ENCODE results near the gene ZNF430.
"Not testable (repeated sequence)": the region's sequence is repeated elsewhere in the genome, so short reads cannot be mapped to it uniquely, and the experiment has no call there.

ZNF430 gene

DNA sequence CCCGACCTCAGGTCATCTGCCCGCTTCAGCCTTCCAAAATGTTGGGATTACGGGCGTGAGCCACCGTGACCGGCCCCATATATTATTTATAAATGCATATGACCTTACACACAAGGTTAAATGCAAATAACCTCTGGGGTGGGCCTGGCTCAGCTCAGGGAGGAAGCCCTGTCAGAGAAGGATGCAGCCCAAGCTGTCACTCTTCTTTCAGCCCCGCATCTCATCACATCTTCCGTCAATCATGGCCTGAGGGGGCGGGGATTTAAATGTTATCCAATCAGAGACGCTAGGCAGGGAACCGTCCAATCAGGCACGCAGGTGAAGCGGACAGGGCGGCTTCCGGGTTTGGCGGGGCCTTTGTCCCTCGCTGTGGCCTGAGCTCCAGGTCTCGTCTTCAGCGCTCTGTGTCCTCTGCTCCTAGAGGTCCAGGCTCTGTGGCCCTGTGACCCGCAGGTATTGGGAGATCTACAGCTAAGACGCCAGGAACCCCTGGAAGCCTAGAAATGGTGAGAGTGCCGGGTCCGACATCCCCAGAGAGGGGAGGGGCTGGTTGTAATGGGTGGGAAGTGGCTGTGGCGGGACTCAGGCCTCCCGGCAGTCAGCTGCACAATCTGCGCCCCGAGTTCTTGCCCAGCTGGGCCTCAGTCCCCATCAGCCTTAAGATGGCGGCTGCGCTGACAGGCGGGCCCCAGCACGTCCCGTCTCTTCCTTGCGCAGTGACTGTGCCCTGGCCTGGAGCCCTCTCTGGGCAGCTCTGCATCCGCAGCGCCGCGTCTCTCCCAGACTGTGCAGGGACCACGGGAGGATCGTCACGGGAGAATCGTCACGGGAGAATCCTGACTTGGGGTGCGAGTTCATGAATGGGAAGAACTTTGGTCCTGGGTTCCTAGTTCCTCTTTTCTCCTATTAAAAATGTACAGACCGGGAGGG lies at the start of gene ZNF430:
Gene ZNF430, plus strand, starts transcription at position 360 of the 930 bp plus-strand sequence. Its CDS starts 144 bp downstream, at position 504.
- peak; percentile 28 for DNase-seq

DNA sequence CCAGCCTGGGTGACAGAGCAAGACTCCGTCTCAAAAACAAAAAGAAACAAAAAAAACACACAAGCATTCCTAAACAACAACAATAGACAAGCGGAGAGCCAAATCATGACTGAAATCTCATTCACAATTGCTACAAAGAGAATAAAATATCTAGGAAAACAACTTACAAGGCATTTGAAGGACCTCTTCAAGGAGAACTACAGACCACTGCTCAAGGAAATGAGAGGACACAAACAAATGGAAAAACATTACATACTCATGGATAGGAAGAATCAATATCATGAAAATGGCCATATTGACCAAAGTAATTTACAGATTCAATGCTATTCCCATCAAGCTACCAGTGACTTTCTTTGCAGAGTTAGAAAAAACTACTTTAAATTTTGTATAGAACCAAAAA lies 27.7 kb upstream of the ZNF430 start:
- DNase-seq = not testable (repeated sequence)

DNA sequence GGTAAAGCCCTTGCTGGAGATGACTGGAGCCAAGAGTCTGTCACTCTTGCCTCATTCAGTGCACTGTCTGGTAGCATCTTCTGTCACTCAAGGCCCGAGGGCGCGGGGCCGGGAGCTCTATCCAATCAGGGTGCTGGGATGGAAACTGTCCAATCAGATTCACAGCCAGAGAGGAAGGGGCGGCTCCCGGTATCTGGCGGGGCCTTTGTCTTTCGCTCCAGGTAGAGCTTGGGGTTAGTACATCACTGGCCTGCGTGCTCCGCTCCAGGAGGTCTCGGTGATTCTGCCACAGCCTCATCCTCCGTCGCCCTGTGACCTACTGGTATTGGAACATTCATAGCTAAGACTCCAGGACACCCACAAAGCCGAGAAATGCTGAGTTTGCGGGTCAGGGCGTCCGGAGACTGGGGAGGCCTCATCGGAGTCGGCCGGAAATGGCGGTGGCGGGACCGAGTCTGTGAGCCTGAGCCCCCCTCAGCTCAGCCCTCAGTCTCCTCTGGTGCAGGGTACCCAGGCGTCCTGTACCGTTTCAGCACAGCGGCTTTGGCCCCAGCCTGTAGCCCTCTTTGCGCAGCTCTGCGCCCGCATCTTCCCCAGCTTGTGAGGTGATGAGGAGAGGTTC lies 20.6 kb upstream of the ZNF430 start:
- peak; percentile 33 for DNase-seq

DNA sequence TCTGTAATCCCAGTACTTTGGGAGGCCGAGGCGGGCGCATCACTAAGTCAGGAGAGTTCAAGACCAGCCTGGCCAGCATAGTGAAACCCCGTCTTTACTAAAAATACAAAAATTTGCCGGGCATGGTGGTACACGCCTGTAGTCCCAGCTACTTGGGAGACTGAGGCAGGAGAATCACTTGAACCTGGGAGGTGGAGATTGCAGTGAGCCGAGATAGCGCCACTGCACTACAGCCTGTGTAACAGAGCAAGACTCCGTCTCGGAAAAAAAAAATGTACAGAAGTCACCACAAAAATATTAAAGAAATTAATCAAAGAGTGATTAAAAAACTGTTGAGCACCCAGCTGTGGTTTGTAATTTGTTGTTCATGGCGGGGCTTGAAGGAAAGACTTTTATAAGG lies 781 bp downstream of the ZNF430 start:
- not testable (repeated sequence) for DNase-seq

DNA sequence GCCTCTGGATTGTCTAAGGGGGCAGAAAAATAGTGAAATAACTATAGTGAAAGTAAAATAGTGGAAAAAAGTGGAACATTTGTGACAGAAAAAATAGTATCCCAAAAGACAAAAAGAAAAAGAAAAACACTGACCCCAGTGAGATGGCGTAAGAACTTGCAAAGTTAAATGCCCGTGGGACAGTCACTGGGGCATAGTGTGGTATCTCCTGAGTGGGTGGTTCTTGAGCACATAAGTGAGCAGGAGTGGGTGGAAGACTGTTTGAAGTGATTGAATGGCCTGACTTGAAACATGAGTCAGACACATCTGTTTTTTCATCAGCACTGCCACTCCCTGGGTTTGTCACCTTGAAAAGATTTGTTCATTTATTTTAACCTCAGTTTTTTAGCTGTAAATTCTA lies 2.5 kb downstream of the ZNF430 start:
- DNase-seq = no peak

DNA sequence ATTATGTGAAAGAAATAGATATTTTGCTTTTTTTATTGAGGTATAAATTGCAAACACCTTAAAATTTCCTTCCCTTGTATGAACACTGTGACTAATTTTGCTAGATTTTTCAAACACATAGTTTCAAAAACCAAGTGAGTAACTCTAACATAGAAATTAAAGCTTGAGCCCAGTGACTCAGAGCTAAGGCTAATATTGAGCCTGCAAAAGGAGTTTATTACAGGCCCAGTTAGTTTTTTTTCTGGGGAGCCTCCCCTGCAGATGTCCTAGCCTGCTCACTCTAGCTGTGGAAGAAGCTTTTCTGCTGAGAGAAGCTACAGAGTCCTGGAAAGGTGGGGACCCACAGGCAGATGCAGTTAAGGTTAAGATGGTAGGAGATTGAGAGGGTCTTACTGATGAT lies 3.4 kb downstream of the ZNF430 start:
- DNase-seq = no peak

DNA sequence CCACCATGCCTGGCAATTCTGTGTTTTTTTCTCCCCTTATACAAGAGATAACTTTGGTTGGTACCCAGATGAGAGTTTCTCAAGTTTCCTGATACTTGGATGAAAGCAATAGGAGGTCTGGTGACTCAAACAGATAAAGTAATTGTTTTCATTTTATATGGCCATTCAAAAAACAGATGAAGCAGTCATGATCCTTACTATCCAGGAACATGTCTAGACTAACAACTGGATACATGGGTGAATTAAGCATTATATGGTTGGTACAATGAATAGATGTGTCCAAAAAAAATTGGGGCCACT lies 8.5 kb downstream of the ZNF430 start:
- DNase-seq = no peak

DNA sequence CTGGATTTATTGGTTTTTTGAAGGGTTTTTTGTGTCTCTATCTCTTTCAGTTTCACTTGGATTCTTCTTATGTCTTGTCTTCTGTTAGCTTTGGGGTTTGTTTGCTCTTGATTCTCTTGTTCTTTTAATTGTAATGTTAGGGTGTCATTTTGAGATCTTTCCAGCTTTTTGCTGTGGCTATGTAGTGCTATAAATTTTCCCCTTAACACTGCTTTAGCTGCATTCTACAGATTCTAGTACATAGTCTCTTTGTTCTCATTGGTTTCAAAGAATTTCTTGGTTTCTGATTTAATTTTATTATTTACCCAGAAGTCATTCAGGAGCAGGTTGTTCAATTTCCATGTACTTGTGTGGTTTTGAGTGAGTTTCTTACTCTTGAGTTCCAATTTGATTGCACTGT lies 24.6 kb downstream of the ZNF430 start:
- DNase-seq = no peak

DNA sequence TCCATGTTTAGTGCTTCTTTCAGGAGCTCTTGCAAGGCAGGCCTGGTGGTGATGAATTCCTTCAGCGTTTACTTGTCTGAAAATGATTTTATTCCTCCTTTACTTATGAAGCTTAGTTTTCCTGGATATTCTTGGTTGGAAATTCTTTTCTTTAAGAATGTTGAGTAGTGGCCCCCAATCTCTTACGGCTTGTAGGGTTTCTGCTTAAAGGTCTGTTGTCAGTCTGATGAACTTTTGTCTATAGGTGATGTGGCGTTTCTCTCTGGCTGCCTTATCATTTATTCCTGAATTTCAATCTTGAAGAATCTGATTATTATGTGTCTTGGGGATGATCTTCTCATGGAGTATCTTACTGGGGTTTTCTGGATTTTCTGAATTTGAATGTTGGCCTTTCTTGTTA lies 26.0 kb downstream of the ZNF430 start:
- DNase-seq = no peak

DNA sequence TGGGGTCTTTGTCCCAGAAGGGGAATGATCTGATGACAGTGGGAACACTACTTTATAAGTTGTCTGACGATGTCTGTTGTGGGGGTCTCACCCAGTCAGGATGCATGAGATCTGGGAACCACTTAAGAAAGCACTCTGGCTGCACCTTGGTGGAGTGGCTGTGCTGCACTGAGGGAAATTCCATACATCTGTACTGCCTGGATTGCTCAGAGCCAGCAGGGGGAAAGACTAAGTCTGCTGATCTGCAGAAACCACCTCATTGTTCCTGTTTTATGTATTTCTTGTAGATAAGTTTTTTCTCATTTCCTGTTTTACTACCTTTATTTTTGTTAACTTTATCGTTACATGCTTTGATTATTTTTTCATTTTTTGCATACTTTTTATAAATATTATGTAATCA lies 27.3 kb downstream of the ZNF430 start:
- DNase-seq = no peak

DNA sequence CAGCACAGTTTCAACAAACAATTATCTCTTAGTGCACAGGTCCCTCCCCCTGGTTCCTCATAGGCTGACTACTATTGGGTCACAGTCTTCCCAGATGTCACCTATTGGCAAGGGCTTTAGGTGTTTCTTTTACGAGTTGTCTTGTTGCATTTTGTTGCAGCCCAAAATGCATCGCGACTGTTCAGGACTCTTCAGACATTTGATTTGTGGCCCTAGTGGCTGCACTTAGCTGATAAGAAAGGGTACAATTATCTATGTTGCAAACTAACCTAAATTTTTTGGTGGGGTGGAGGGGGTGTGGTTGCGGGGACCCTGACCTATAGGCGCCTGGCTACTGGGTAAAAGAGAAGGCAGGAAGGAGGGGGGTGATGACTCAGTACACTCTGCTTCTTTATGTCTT lies 32.4 kb downstream of the ZNF430 start:
- no peak for DNase-seq

DNA sequence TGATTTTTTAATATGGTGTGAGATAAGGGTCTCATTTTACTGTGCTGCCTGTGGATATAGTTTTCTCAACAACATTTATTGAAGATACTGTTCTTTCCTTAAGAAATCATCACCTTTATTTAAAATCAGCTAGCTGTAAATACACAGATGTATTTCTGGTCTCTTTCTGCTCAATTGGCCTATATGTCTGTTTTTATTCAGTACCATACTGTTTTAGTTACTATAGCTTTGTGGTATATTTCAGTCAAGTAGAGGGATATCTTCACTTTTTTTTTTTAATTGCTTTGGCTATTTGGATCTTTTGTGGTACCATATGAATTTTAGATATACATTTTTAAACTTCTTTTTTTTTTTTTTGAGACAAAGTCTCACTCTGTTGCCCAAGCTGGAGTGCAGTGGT lies 44.9 kb downstream of the ZNF430 start:
- no peak for DNase-seq

DNA sequence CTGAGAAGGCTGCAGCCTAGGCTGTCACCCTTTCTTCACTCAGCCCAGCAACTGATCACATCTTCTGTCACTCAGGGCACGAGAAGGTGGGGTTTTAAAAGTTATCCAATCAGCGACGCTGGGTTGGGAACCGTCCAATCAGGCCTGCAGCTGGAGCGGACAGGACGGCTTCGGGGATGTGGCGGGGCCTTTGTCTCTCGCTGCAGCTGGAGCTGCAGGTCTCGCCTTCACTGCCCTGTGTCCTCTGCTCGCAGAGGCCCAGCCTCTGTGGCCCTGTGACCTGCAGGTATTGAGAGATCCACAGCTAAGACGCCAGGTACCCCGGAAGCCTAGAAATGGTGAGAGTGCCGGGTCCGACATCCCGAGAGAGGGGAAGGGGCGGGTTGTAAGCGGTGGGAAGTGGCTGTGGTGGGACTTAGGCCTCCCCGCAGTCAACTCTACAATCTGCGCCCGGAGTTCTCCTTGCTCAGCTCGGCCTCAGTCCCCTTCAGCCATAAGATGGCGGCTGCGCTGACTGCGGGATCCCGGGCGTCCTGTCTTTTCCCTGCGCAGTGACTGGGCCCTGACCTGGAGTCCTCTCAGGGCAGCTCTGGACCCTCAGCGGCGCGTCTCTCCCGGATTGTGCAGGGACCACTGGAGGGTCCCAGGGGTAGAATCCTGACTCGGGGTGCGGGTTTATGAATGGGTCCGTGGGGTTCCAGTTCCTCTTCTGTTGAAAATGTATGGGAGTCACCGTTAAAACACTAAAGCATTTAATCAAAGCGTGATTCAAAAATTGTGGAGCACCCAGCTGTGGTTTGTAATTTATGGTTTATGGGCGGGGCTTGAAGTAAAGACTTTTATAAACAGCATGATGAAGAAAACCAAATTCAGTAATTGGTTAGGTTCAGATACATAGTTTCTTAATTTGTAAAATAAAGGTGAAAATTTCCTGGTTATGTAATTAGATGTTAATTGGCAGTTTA lies 61.8 kb downstream of the ZNF430 start, which contains the start of gene ZNF714:
Gene ZNF714, plus strand, starts transcription at position 193 of the 965 bp plus-strand sequence. CDS start 16,066 bp downstream, outside the sequence.
- peak; percentile 8 for DNase-seq

DNA sequence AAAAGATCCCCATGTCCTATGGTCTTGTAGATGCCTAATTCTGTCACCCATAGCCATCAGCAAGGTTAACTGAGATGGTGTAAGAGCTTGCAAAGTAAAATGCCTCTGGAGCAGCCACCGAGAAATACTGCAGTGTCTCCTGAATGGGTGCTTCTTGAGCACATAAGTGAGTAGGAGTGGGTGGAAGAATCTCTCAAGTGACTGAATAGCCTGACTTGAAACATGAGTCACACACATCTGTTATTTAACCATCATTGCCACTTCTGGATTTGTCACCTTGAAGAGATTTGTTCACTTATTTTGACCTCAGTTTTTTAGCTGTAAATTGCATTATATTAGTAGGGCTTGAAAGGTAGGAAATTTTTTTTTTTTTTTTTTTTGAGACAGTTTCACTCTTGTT lies 63.9 kb downstream of the ZNF430 start:
- DNase-seq = no peak

DNA sequence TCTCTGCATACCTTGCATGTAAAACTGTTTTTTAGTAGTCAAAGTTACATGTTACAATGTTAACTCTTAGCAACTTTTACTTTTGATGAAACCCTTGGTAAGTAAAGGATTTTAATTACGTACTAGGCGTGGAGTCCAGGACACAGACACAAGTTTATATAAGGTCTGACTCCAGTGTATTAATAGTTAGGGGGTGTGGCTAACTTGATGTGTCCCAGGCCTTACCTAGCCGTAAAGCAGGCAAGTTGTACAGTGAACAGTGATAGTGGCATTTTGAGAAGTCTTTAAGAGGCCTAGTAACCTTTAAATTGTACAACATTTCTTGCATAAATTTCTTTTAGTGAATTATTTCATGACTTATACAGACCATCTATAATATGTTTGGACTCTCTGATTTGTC lies 67.4 kb downstream of the ZNF430 start:
- DNase-seq = no peak

DNA sequence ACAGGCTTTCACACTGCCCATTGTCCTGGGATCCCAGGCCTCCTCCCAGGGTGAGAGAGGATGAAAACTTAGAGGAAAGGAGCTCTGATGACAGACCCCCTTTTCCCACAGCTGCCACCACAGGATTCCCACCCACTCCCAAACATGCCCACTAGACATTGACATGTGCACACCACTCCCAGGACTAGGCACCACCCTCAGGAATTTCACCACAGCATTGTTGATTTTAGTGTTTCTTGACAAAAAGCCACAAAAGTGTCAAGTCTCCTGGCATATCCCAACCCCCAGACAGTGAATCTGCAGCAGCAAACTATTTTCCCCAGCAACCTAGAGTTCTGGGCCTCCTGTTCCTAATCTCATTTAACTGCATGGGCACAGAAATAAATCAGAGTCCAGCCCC lies 71.7 kb downstream of the ZNF430 start:
- no peak for DNase-seq

DNA sequence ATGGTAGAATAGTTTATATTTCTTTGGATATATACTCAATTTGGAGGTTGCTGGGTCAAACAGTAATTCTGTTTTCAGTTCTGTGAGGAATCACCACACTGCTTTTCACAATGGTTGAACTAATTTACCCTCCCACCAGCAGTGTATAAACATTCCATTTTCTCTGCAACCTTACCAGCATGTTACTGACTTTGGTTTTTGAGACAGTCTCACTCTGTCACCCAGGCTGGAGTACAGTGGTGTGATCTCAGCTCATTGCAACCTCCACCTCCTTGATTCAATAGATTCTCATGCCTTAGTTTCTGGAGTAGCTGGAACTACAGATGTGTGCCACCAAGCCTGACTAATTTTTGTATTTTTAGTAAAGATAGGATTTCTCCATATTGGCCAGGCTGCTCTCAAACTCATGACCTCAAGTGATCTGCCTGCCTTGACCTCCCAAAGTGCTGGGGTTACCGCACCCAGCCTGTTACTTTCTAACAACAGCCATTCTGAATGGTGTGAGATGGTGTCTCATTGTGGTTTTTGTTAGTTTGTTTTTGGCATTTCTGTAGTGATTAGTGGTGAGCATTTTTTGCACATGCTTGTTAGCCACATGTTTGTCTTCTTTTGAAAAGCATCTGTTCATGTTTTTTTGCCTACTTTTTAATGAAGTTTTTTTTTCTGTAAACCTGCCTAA lies 74.0 kb downstream of the ZNF430 start:
- no peak for DNase-seq

DNA sequence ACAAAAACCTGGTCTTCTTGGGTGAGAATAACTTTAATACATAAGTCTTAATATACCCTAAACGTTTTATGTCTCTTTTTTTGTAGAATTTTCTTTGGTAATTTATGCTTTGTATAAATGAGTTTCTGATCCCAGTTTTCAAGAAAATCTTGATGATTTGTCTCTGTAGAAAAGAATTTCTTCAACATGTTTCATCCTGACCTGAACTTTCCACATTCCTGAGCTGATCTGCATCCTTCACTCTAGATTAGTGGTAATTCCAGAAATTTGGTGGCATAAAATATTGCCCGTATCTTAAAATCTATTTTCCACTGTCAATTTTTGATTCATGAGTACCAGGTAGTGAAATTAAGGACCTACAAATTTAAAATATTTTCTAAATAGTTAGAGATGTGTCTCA lies 77.8 kb downstream of the ZNF430 start:
- DNase-seq = no peak

DNA sequence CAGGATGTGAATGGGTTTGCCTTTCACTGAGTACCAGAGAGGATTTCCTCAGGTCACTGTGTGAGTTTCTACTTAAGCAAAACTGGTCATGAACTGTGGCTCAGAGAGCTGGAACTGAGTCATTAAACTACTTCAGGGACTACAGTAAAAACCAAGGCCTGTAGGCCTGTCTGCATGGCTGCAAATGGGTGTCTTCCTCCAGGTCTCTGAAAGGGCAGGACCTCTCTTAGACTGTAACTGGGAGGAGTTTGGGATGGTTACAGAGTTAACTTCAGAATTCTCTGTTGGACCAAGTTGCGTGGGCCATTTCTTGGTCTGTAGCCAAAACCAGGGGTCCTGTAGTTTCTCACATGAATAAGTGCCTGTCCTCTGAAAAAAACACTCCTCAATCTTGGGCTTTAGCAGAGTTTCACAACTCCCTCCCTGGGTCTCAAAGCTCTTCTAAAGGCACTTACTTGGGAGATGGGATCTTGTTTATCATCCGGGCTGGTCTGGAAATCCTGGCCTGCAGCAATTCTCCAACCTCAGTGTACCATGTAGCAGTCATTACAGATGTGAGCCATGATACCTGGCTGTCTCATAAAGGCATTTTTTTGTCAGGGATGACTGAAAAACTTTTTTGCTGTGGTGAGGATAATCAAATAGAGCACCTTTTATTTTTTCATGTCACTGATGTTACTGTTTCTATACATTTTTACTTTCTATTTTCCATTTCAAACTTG lies 81.2 kb downstream of the ZNF430 start:
- DNase-seq = no peak

DNA sequence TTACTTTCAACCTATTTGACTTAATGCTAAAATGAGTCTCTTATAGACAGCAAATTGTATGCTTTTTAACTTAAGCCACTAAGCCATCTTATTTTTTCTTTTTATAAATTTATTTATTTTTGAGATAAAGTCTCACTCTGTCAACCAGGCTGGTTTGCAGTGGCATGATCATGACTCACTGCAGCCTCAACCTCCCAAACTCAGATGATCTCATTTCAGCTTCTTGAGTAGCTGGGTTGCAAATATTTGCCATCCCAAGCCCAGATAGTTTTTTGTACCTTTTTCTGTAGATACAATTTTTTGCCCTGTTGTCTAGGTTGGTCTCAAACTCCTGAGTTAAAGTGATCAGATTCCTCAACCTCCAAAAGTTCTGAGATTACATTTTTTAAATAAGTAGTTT lies 88.7 kb downstream of the ZNF430 start:
- DNase-seq = no peak

All from 8988T (cell line).